ENCODE results near the gene LILRA1. TPM values are rescaled to one million over a fixed set of nuclear protein-coding genes. Genes with fewer than 3 reads are reported as not detected.
"Not testable (repeated sequence)": the region's sequence is repeated elsewhere in the genome, so short reads cannot be mapped to it uniquely, and the experiment has no call there.

Gene LILRA1
- total and polyA plus RNA-seq, 12 donors = 0.30 to 5.5 (median 1.0) TPM

DNA sequence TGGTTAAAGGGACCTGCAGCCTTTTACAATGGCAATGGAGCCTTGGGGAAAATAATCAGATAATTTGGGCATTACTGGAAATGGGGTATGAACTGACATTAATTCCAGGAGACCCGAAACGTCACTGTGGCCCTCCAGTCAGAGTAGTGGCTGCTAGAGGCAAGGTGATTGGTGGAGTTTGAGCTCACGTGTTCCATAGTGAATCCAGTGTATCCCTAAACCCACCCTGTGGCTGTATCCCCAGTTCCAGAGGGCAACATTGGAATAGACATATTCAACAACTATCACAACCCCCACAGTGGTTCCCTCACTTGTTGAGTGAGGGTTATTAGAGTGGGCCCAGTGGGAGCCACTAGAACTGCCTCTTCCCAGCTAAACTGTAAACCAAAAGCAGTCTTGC, 23.1 kb upstream of the LILRA1 start:
- Histone ChIP-seq H3K27me3 (no peaks in the 10 kb centered on the region), H3K36me3 (replicated peaks in 1 of 2) (no peaks in the 10 kb centered on the region), H3K4me1 (replicated peaks in 1 of 2) (no peaks in the 10 kb centered on the region), H3K27ac (no peak overlapping the region), H3K4me3 (no peak overlapping the region), H3K9me3 (replicated peaks in 1 of 3) (no peaks in the 10 kb centered on the region)
- WGBS, 4 donors = 62 to 75% (median 66%) methylated on average over 3 of the region's 3 CpGs
- no peak for DNase-seq
- intact Hi-C loops (cut with DNase I) = no loop called here
- no peak for TF ChIP-seq POLR2A (IDR thresholded peaks at IDR 0.05)
- TF ChIP-seq, protein P1, sequence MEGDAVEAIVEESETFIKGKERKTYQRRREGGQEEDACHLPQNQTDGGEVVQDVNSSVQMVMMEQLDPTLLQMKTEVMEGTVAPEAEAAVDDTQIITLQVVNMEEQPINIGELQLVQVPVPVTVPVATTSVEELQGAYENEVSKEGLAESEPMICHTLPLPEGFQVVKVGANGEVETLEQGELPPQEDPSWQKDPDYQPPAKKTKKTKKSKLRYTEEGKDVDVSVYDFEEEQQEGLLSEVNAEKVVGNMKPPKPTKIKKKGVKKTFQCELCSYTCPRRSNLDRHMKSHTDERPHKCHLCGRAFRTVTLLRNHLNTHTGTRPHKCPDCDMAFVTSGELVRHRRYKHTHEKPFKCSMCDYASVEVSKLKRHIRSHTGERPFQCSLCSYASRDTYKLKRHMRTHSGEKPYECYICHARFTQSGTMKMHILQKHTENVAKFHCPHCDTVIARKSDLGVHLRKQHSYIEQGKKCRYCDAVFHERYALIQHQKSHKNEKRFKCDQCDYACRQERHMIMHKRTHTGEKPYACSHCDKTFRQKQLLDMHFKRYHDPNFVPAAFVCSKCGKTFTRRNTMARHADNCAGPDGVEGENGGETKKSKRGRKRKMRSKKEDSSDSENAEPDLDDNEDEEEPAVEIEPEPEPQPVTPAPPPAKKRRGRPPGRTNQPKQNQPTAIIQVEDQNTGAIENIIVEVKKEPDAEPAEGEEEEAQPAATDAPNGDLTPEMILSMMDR (IDR thresholded peaks at IDR 0.05) = no peak

DNA sequence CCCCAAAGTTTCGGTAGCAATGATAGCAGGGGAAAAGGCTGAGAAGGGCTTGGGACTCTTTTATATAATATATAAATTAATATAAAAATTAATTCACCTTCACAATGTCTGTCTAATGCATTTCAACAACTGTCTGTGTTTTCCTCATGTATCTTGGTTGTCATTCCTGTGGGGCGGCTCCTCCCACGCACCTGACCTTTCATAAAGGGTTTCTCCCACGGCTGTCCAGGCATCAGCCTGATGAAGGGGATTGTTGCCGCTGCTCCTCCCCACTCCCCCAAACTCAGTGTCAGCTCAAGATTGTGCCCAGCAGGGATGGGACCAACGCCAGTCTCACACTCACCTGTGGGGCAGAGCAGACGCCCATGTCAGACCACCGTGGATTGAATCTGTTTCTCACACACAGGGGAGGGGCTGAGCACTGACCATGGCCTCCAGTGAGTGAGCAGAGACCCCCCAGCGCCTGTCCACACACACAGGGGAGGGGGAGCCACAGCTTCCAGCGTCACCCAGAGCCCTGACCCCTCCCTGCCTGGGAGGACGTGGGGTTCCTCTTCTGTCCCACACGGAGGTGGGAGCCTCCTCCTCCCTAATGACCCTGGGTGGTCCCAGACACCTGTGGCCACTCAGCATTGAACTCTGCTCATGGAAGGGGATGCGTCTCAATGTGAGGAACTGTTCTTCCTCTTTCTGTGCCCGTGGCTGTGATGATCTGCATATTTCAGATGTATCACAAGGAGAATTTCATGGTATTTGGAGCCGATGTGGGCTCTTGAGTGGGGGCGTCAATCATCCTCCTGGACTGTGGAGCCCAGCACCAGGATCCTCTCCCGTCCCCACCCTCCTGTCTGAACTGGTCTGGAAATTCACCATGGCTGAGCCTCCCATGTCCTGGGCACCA, 21.5 kb upstream of the LILRA1 start:
- H3K4me3 ChIP-seq; H3K27me3 ChIP-seq; H3K36me3 ChIP-seq (replicated peaks in 1 of 2); intact Hi-C loops (cut with DNase I); H3K4me1 ChIP-seq (replicated peaks in 1 of 2); DNase-seq; H3K9me3 ChIP-seq (replicated peaks in 1 of 3); H3K27ac ChIP-seq: not testable (repeated sequence)
- WGBS, 4 donors = 51 to 66% (median 56%) methylated on average over 8 to 17 of the region's 17 CpGs

- WGBS, 4 donors = 21 to 38% (median 35%) methylated on average over 8 to 9 of the region's 9 CpGs
- H3K36me3 ChIP-seq (replicated peaks in 1 of 2) = no peaks in the 10 kb centered on the region
- TF ChIP-seq, protein P1 (IDR thresholded peaks at IDR 0.05) = no peak
- TF ChIP-seq POLR2A (IDR thresholded peaks at IDR 0.05) = no peak
- no peaks in the 10 kb centered on the region for H3K9me3 ChIP-seq (replicated peaks in 1 of 3)
- no peaks in the 10 kb centered on the region for H3K27me3 ChIP-seq
- intact Hi-C loops (cut with DNase I) = no loop called here
- H3K27ac ChIP-seq = peak overlapping the region in 1 of 5 donors; percentile 30
- peak in 3 of 7 donors; percentile 29 to 43 (median 30) for DNase-seq
- no peaks in the 10 kb centered on the region for H3K4me1 ChIP-seq (replicated peaks in 1 of 2)
- H3K4me3 ChIP-seq = no peak overlapping the region
Measured at GRCh38 chr19:54572696-54573311, 20.6 kb upstream of the LILRA1 start.

DNA sequence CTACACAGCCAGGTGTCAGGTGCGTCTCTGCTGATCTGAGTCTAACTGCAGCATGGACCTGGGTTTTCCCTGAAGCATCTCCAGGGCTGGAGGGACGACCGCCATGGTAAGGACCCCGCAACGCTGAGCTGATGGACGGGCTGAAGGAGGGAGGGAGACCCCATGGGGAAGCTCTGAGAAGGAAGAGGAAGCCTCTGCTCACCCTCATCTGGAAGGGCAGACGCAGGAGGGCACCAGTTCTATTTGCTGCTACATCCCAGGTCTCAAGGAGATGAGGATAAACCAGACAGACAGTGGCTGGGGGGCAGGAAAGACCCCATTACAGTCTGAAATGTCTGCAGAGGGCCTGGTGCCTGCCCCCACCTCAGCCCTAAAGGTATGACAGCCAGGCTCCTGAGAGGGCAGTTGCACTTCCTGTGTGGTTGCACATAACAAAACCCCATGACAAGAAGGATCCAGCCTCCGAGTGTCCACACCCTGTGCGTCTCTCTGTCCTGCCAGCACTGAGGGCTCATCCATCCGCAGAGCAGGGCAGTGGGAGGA, 20.0 kb upstream of the LILRA1 start, which contains the start of gene LILRA2:
LILRA2 (plus strand) TSS at position 461 of the 543 bp plus-strand sequence. CDS start 89 bp downstream, outside the sequence.
- no peak for TF ChIP-seq POLR2A (IDR thresholded peaks at IDR 0.05)
- TF ChIP-seq, protein P1 (IDR thresholded peaks at IDR 0.05) = no peak
- no peaks in the 10 kb centered on the region for H3K36me3 ChIP-seq (replicated peaks in 1 of 2)
- 41 to 73% (median 57%) methylated on average over 10 of the region's 10 CpGs for WGBS, 4 donors
- H3K9me3 ChIP-seq (replicated peaks in 1 of 3) = no peaks in the 10 kb centered on the region
- no peak within 1 kb of the TSS for H3K4me3 ChIP-seq
- intact Hi-C loops (cut with DNase I) = no loop called here
- H3K27ac ChIP-seq = peak within 1 kb of the TSS in 1 of 5 donors; percentile 30
- H3K27me3 ChIP-seq = no peaks in the 10 kb centered on the region
- peak in 1 of 7 donors; percentile 10 for DNase-seq
- H3K4me1 ChIP-seq (replicated peaks in 1 of 2) = no peaks in the 10 kb centered on the region
